Adipose tissue (tissue), 3 donors: ENCODE results near the gene ZFHX2. TPM values are rescaled to one million over a fixed set of nuclear protein-coding genes. Genes with fewer than 3 reads are reported as not detected.
"Not testable (repeated sequence)": the region's sequence is repeated elsewhere in the genome, so short reads cannot be mapped to it uniquely, and the experiment has no call there.

Experiments used
- H3K27ac ChIP-seq: one replicate; pipeline ENCODE4 v1.5.1; 2013; ENCODE audit warnings: low read depth, low read length
- WGBS, 3 donors: extraction: QIAGEN DNeasy Blood & Tissue Kit; methylation state at CpG; one replicate each; pipeline ENCODE4 v1.1.7; 2013; 5-methylcytosine and 5-hydroxymethylcytosine counted together
- polyA plus RNA-seq, 3 donors: library from polyadenylated mRNA; stranded (reverse); fragments of 200-250 nt; gene quantifications; one replicate each; pipeline ENCODE4 v1.2.3, GENCODE V29; 2013
- donor health status: healthy with polysubstance abuse.
- donor health status: Bipolar disorder and iron deficiency.
- donor health status: healthy.

The ZFHX2 gene
- under 1 TPM; 0.35 to 0.79 (median 0.74) TPM for polyA plus RNA-seq

GRCh38 chr14:23551266-23552028, at the start of gene ZFHX2:
Gene ZFHX2, minus strand, starts transcription at chr14:23551765. Its CDS starts 16,440 bp downstream, at chr14:23535325.
- peak within 1 kb of the TSS; percentile 13 for H3K27ac ChIP-seq

GRCh38 chr14:23600806-23601205, 49.2 kb upstream of the ZFHX2 start:
- 98 to 100% (median 98%) methylated on average over 1 of the region's 1 CpG for WGBS, 3 donors
- H3K27ac ChIP-seq: no peak overlapping the region

More at GRCh38 chr14:23551266-23552028, at the start of gene ZFHX2:
- 0 to 1% (median 1%) methylated on average over 40 to 48 of the region's 49 CpGs for WGBS, 3 donors

GRCh38 chr14:23600322-23600707, 48.8 kb upstream of the ZFHX2 start:
- H3K27ac ChIP-seq: no peak overlapping the region
- WGBS, 3 donors: 44 to 100% (median 88%) methylated on average over 2 of the region's 2 CpGs

GRCh38 chr14:23594191-23594590, 42.6 kb upstream of the ZFHX2 start:
- H3K27ac ChIP-seq: not testable (repeated sequence)
- 64 to 88% (median 70%) methylated on average over 3 of the region's 3 CpGs for WGBS, 3 donors

- whole genome bisulfite sequencing, 3 donors: 89 to 93% (median 91%) methylated on average over 4 of the region's 4 CpGs
These were observed 38.6 kb upstream of the ZFHX2 start for GRCh38 chr14:23590198-23590597.

GRCh38 chr14:23589606-23590005, 38.0 kb upstream of the ZFHX2 start:
- 71 to 96% (median 79%) methylated on average over 2 of the region's 2 CpGs for WGBS, 3 donors
- no peak overlapping the region for H3K27ac ChIP-seq

More at GRCh38 chr14:23590198-23590597, 38.6 kb upstream of the ZFHX2 start:
- H3K27ac ChIP-seq: no peak overlapping the region

- no peak overlapping the region for H3K27ac ChIP-seq
- 11 to 18% (median 15%) methylated on average over 5 of the region's 5 CpGs for WGBS, 3 donors
These were observed 37.5 kb upstream of the ZFHX2 start for GRCh38 chr14:23588884-23589598.

- 87 to 92% (median 92%) methylated on average over 17 to 24 of the region's 26 CpGs for WGBS, 3 donors
- not testable (repeated sequence) for H3K27ac ChIP-seq
These were observed 33.1 kb upstream of the ZFHX2 start for GRCh38 chr14:23584527-23585203.

- WGBS, 3 donors: 78 to 86% (median 86%) methylated on average over 22 to 25 of the region's 25 CpGs
- not testable (repeated sequence) for H3K27ac ChIP-seq
These were observed 32.4 kb upstream of the ZFHX2 start for GRCh38 chr14:23583761-23584526.

GRCh38 chr14:23582906-23583760, 31.6 kb upstream of the ZFHX2 start:
- no peak overlapping the region for H3K27ac ChIP-seq
- 81 to 87% (median 85%) methylated on average over 3 of the region's 3 CpGs for WGBS, 3 donors

- 96 to 97% (median 97%) methylated on average over 4 to 6 of the region's 8 CpGs for WGBS, 3 donors
These were observed 29.4 kb upstream of the ZFHX2 start for GRCh38 chr14:23580948-23581281.

GRCh38 chr14:23580152-23580926, 28.8 kb upstream of the ZFHX2 start:
- H3K27ac ChIP-seq: no peak overlapping the region
- 89 to 92% (median 90%) methylated on average over 21 to 24 of the region's 24 CpGs for WGBS, 3 donors

More at GRCh38 chr14:23580948-23581281, 29.4 kb upstream of the ZFHX2 start:
- H3K27ac ChIP-seq: no peak overlapping the region

GRCh38 chr14:23579739-23580138, 28.2 kb upstream of the ZFHX2 start:
- no peak overlapping the region for H3K27ac ChIP-seq

- WGBS, 3 donors: 46 to 74% (median 54%) methylated on average over 3 of the region's 3 CpGs
- no peak overlapping the region for H3K27ac ChIP-seq
These were observed 27.7 kb upstream of the ZFHX2 start for GRCh38 chr14:23579311-23579630.

- whole genome bisulfite sequencing, 3 donors: 14 to 33% (median 19%) methylated on average over 18 of the region's 18 CpGs
- H3K27ac ChIP-seq: no peak within 1 kb of the TSS
These were observed 27.2 kb upstream of the ZFHX2 start, which contains the start of gene JPH4 for GRCh38 chr14:23578560-23579310. Gene JPH4, minus strand, starts transcription at chr14:23578790. Its CDS starts 1,337 bp downstream, at chr14:23577453.

- 2 to 13% (median 3%) methylated on average over 20 to 24 of the region's 24 CpGs for WGBS, 3 donors
These were observed 26.3 kb upstream of the ZFHX2 start for GRCh38 chr14:23577710-23578392.

More at GRCh38 chr14:23577710-23578392, 26.3 kb upstream of the ZFHX2 start:
- H3K27ac ChIP-seq: no peak overlapping the region
